Measurements from ENCODE around the gene TMEM63B. TPM values are rescaled to one million over a fixed set of nuclear protein-coding genes. Genes with fewer than 3 reads are reported as not detected.

Gene TMEM63B
- total and polyA plus RNA-seq, 2 of the 8 experiments (the other 6 are each of a cell fraction or from before 2014, with no cell fraction given), result 61.1 to 96.8 TPM

DNA sequence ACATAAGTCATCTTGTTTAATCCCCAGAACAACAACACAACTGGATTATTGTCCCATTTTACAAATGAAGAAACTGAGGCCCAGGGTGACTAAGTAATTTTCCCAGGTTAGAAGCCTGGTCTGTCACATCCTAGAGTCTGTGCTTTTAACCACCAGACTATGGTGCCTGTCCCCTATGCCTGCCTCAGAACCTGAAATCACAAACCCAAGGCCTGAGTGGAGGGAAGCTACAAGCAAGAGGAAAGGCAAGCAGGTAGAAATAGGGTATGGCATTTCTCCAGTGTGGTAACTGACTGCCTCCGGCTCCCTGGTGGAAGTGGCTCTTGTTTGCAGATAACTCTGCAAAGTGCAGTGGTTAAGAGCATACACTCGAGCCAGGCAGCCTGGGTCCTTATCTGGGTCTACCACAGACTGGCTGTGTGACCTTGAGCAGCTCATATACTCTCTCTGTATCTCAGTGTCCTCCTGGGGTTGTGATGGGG lies 2.5 kb downstream of the TMEM63B start (continued):
- TF ChIP-seq BRCA1 (IDR thresholded peaks at IDR 0.05; ENCODE audit: low read depth, low read length) (no peak), KDM5A (IDR thresholded peaks at IDR 0.05; ENCODE audit: low read length) (no peak), BACH1 (IDR thresholded peaks at IDR 0.05; ENCODE audit: low read length) (no peak), POLR2AphosphoS5 (IDR thresholded peaks at IDR 0.05; ENCODE audit: low read depth, low read length) (no peak), FOSL1 (IDR thresholded peaks at IDR 0.05; ENCODE audit: insufficient read depth, low read depth, low read length) (no peak)
- TF ChIP-seq, protein P1, sequence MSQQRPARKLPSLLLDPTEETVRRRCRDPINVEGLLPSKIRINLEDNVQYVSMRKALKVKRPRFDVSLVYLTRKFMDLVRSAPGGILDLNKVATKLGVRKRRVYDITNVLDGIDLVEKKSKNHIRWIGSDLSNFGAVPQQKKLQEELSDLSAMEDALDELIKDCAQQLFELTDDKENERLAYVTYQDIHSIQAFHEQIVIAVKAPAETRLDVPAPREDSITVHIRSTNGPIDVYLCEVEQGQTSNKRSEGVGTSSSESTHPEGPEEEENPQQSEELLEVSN (IDR thresholded peaks at IDR 0.05), result no peak

All from H1 (cell line).